Measurements from ENCODE around the gene HYPK.

DNA sequence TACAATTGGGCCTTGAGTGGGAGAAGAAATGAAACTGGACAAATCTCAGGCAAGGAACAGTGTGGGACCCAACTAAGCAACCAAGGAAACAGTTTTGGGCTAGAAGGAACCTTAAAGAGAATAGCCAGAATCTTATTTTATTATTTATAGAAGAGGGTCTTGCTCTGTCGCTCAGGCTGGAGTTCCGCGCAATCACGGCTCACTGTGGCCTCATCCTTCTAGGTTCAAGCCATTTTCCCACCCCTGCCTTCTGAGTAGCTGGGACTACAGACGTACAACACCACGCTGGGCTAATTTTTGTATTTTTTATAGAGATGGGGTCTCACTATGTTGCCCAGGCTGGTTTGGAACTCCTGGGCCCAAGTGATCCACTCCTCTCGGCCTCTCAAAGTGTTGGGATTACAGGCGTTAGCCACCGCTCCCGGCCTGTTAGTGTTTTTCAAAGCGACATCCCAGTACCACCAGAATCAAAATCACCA is 25.7 kb downstream of the HYPK start:
- TF ChIP-seq POLR2A (IDR thresholded peaks at IDR 0.05; ENCODE audit: low read length) (no peak), GATA1 (IDR thresholded peaks at IDR 0.05; ENCODE audit: low read depth, low read length) (no peak)

Data from erythroblast (primary cell).